H1 (cell line): ENCODE data around the gene PDIA6. TPM values are rescaled to one million over a fixed set of nuclear protein-coding genes. Genes with fewer than 3 reads are reported as not detected.

Source experiments
- CTCF ChIA-PET: fragments of 300-600 bp; sonication (Branson Sonifier 250); formaldehyde crosslinking; loops from one replicate; lab custom pipeline; 2021; ENCODE audit not compliant: partially characterized antibody; lab: Charles Lee
- POLR2A ChIA-PET: fragments of 300-600 bp; sonication (Branson Sonifier 250); formaldehyde crosslinking; loops from one replicate; lab custom pipeline; 2021; ENCODE audit warnings: inconsistent platforms; ENCODE audit not compliant: partially characterized antibody; lab: Charles Lee
- DNase-seq, 2 experiments: peaks; one replicate each; pipeline versions ENCODE4 v3.0.0 to v3.0.0-alpha.2; 2010 to 2022; ENCODE audit warnings: low spot score in 2 of 2, low read depth in 1 of 2, mixed read lengths in 1 of 2
- FAIRE-seq: peaks from 2 replicates; lab custom pipeline; 2011; peaks lifted over from hg19 to GRCh38; lab: Jason Lieb, UNC
- H2AFZ ChIP-seq: 2 replicates; pipeline ENCODE4 v1.8.1; 2012; ENCODE audit warnings: low read length, inconsistent platforms
- H2AK5ac ChIP-seq: 2 replicates; pipeline ENCODE4 v1.6.1; 2013; ENCODE audit warnings: low read depth, low read length
- H2BK120ac ChIP-seq: replicated peaks from 2 replicates; pipeline ENCODE3; 2013; ENCODE audit warnings: low read depth, low read length, inconsistent platforms
- H2BK12ac ChIP-seq: 2 replicates; pipeline ENCODE4 v1.6.1; 2013; ENCODE audit warnings: low read depth, low read length
- H2BK15ac ChIP-seq: 2 replicates; pipeline ENCODE4 v1.6.1; 2013; ENCODE audit warnings: low read length
- H2BK20ac ChIP-seq: 2 replicates; pipeline ENCODE4 v1.6.1; 2013; ENCODE audit warnings: low read length
- H2BK5ac ChIP-seq: 2 replicates; pipeline ENCODE4 v1.6.1; 2013; ENCODE audit warnings: low read depth, low read length
- H3K14ac ChIP-seq: 2 replicates; pipeline ENCODE4 v1.6.1; 2013; ENCODE audit warnings: inconsistent platforms; ENCODE audit not compliant: insufficient read length
- H3K18ac ChIP-seq: 2 replicates; pipeline ENCODE4 v1.6.1; 2013; ENCODE audit warnings: low read length; ENCODE audit errors: extremely low read depth
- H3K23ac ChIP-seq: 2 replicates; pipeline ENCODE4 v1.6.1; 2013; ENCODE audit warnings: inconsistent platforms; ENCODE audit not compliant: insufficient read length
- H3K23me2 ChIP-seq: 2 replicates; pipeline ENCODE4 v1.6.1; 2013; ENCODE audit warnings: low read depth, low read length
- H3K27ac ChIP-seq: 2 replicates; pipeline ENCODE4 v1.6.1; 2011; ENCODE audit warnings: low read depth, low read length, inconsistent platforms
- H3K27me3 ChIP-seq, 4 experiments: replicated peaks in 1 of 4; 1 replicate in 1 of 4; 2 replicates in 3 of 4; pipeline versions ENCODE4 v1.6.1 to v1.8.1; 2011 to 2013; ENCODE audit warnings: low read length in 3 of 4, mild to moderate bottlenecking in 3 of 4, inconsistent platforms in 2 of 4, mixed read lengths in 2 of 4, moderate library complexity in 1 of 4; ENCODE audit not compliant: control insufficient read depth in 3 of 4, insufficient read depth in 3 of 4; ENCODE audit errors: extremely low read depth in 1 of 4
- H3K36me3 ChIP-seq, 4 experiments: 2 replicates each; pipeline versions ENCODE4 v1.6.1 to v1.8.1; 2011 to 2013; ENCODE audit warnings: mild to moderate bottlenecking in 4 of 4, low read length in 3 of 4, moderate library complexity in 2 of 4, control low read depth in 1 of 4, inconsistent platforms in 1 of 4; ENCODE audit not compliant: insufficient read depth in 4 of 4, control insufficient read depth in 2 of 4
- H3K4ac ChIP-seq: replicated peaks from 2 replicates; pipeline ENCODE3; 2013; ENCODE audit warnings: low read length, low read depth, mixed read lengths, inconsistent platforms; ENCODE audit not compliant: insufficient read length
- H3K4me1 ChIP-seq, 4 experiments: replicated peaks in 1 of 4; 1 replicate in 1 of 4; 2 replicates in 3 of 4; pipeline versions ENCODE4 v1.6.1 to v1.8.1; 2011 to 2013; ENCODE audit warnings: low read length in 3 of 4, inconsistent platforms in 2 of 4, mixed read lengths in 1 of 4; ENCODE audit not compliant: insufficient read depth in 4 of 4, control insufficient read depth in 3 of 4
- H3K4me2 ChIP-seq, 2 experiments: 2 replicates each; pipeline versions ENCODE4 v1.6.1 to v1.8.1; 2011 to 2013; ENCODE audit warnings: low read depth in 2 of 2, low read length in 2 of 2, control low read depth in 1 of 2, inconsistent platforms in 1 of 2, mild to moderate bottlenecking in 1 of 2; ENCODE audit not compliant: insufficient read depth in 1 of 2
- H3K4me3 ChIP-seq, 4 experiments: fragments of 200-600, 300-600 bp in 1 of 4; sonication (generic), shearing (Covaris generic), sonication (Bioruptor Twin) in 1 of 4; 2 replicates each; pipeline versions ENCODE4 v1.5.1 to v1.8.1; 2011 to 2016; ENCODE audit warnings: low read length in 4 of 4, low read depth in 3 of 4, control low read depth in 2 of 4, inconsistent platforms in 2 of 4, mild to moderate bottlenecking in 2 of 4, mixed read lengths in 1 of 4, moderate library complexity in 1 of 4; ENCODE audit not compliant: insufficient read depth in 2 of 4; ENCODE audit errors: extremely low read depth in 1 of 4
- H3K56ac ChIP-seq: replicated peaks from 2 replicates; pipeline ENCODE3; 2013; ENCODE audit warnings: low read depth, mild to moderate bottlenecking, mixed read lengths, low read length, inconsistent platforms; ENCODE audit not compliant: insufficient read length
- H3K79me1 ChIP-seq: 2 replicates; pipeline ENCODE4 v1.6.1; 2013; ENCODE audit warnings: low read depth, low read length, control low read depth
- H3K79me2 ChIP-seq, 2 experiments: 2 replicates each; pipeline versions ENCODE4 v1.6.1 to v1.8.1; 2012 to 2013; ENCODE audit warnings: low read length in 2 of 2, mild to moderate bottlenecking in 2 of 2, inconsistent platforms in 1 of 2; ENCODE audit not compliant: insufficient read depth in 2 of 2, control insufficient read depth in 1 of 2
- H3K9ac ChIP-seq, 4 experiments: replicated peaks in 1 of 4; 1 replicate in 1 of 4; 2 replicates in 3 of 4; pipeline versions ENCODE4 v1.6.1 to v1.8.1; 2011 to 2013; ENCODE audit warnings: low read depth in 3 of 4, low read length in 3 of 4, control low read depth in 2 of 4, mild to moderate bottlenecking in 2 of 4, moderate library complexity in 2 of 4, inconsistent platforms in 1 of 4; ENCODE audit errors: extremely low read depth in 1 of 4
- H3K9me3 ChIP-seq, 2 experiments: 2 replicates each; pipeline versions ENCODE4 v1.6.1 to v1.8.1; 2012 to 2013; ENCODE audit warnings: mild to moderate bottlenecking in 2 of 2, moderate library complexity in 2 of 2, control low read depth in 1 of 2, inconsistent platforms in 1 of 2, low read depth in 1 of 2, low read length in 1 of 2, mixed read lengths in 1 of 2; ENCODE audit not compliant: insufficient read depth in 2 of 2
- H4K20me1 ChIP-seq, 2 experiments: replicated peaks in 1 of 2; 2 replicates each; pipeline versions ENCODE3 to v1.8.1; 2011 to 2013; ENCODE audit warnings: inconsistent platforms in 2 of 2, low read length in 2 of 2, mild to moderate bottlenecking in 1 of 2; ENCODE audit not compliant: insufficient read depth in 2 of 2, control insufficient read depth in 1 of 2
- H4K5ac ChIP-seq: 2 replicates; pipeline ENCODE4 v1.6.1; 2013; ENCODE audit warnings: low read length, low read depth, mixed read lengths, inconsistent platforms; ENCODE audit not compliant: insufficient read length
- H4K8ac ChIP-seq: 2 replicates; pipeline ENCODE4 v1.8.0; 2013; ENCODE audit warnings: mild to moderate bottlenecking, moderate library complexity, low read length, inconsistent platforms; ENCODE audit not compliant: insufficient read depth; ENCODE audit errors: extremely low read depth
- H4K91ac ChIP-seq: replicated peaks from 2 replicates; pipeline ENCODE3; 2013; ENCODE audit warnings: low read length, mixed read lengths, inconsistent platforms; ENCODE audit not compliant: insufficient read length
- CBX8 ChIP-seq: fragments of 300-800, 300-1000 bp; sonication (generic); IDR thresholded peaks from 2 replicates; pipeline ENCODE4 v1.7.1; 2016; ENCODE audit warnings: low read depth, low read length, borderline replicate concordance
- CTBP2 ChIP-seq: IDR thresholded peaks from 2 replicates; pipeline ENCODE4 v1.7.0; 2011; ENCODE audit warnings: borderline replicate concordance, mild to moderate bottlenecking, moderate library complexity, mixed read lengths, low read length; ENCODE audit not compliant: insufficient read depth, insufficient read length
- FOSL1 ChIP-seq: IDR thresholded peaks from 2 replicates; pipeline ENCODE4 v1.6.1; 2011; ENCODE audit warnings: mild to moderate bottlenecking, low read depth, low read length, moderate library complexity; ENCODE audit not compliant: insufficient read depth
- HDAC6 ChIP-seq: IDR thresholded peaks from one replicate; pipeline ENCODE4 v1.7.1; 2012; ENCODE audit warnings: low read depth, mild to moderate bottlenecking, inconsistent platforms, low read length, moderate library complexity
- JUN ChIP-seq: IDR thresholded peaks from 2 replicates; pipeline ENCODE4 v1.6.1; 2011; ENCODE audit warnings: low read depth, mild to moderate bottlenecking, improper control_type of control experiment, low read length
- TCF12 ChIP-seq: IDR thresholded peaks from 2 replicates; pipeline ENCODE4 v1.6.1; 2011; ENCODE audit warnings: low read depth, mild to moderate bottlenecking, low read length
- WGBS, 2 experiments: shearing (Covaris generic) in 1 of 2; methylation state at CpG; one replicate each; pipeline versions ENCODE4 v1.1.6 to v1.1.7; 2013 to 2015; ENCODE audit warnings: low lambda C conversion rate in 2 of 2, mixed read lengths in 2 of 2, inconsistent platforms in 1 of 2, low coverage in 1 of 2, missing lambda C conversion rate in 1 of 2; ENCODE audit not compliant: insufficient replicate concordance in 2 of 2, insufficient coverage in 1 of 2, insufficient read length in 1 of 2; ENCODE audit errors: extremely low coverage in 1 of 2, missing lambda C conversion rate in 1 of 2; 5-methylcytosine and 5-hydroxymethylcytosine counted together
- polyA plus RNA-seq, 7 experiments: library from polyadenylated mRNA; depleted of rRNA in 3 of 7; stranded (reverse) in 5 of 7; unstranded in 2 of 7; fragments of >200 nt in 5 of 7; fragments of 200-250 nt in 2 of 7; gene quantifications; 1 replicate in 5 of 7; 2 replicates in 1 of 7; 4 replicates in 1 of 7; pipeline versions ENCODE4 v1.2.1 to v1.2.3, GENCODE V29; 2011 to 2013; ENCODE audit warnings: missing spikeins in 2 of 7, mixed read lengths in 2 of 7
- total RNA-seq: library from RNA; stranded (reverse); fragmentation: NEBNext Ultra II Directional; extraction: Animal tissue kit (Norgen Biotek cat#: 25700); gene quantifications from 2 replicates; pipeline ENCODE4 v1.2.1, GENCODE V29; 2021

Gene PDIA6
- total and polyA plus RNA-seq, 2 of the 8 experiments (the other 6 are each of a cell fraction or from before 2014, with no cell fraction given), result 181 to 384 TPM

DNA sequence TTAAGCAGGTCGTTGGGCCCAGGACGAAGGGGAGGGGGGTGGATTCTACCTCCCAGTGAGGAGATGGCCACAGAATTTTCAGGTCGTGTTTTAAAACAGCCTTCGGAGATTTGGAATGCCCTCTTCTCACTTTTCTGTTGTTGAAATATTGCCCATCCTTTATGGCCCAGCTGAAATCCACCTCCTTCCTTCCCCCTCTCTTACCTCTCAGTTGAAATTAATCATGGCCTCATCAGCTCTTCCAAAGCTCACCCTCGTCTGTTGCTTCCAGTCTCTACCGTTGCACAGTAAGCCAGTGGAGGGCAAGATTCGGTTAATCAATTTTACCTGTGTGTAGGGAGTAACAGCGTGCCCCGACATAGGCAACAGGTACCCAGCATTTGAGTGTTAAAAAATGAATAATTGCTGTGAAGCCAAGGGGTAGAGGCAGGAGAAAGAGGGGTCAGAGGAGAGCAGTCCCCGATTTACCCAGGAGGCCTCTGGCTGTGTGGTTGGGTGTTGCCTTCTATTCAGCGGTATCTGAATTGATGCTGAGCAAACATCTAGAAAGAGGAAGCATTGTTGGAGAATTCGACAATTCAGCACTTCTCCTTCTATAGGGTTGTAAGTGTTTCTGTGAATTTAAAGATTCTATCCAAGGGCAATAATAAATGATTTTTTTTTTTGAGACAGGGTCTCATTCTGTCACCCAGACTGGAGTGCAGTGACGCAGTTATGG, 8.6 kb upstream of the PDIA6 start:
- no peaks in the 10 kb centered on the region for H3K36me3 ChIP-seq
- no peaks in the 10 kb centered on the region for H3K79me2 ChIP-seq
- H3K9ac ChIP-seq, result no peak overlapping the region
- no peak overlapping the region for H3K4me3 ChIP-seq
- no peak for DNase-seq
- no peak overlapping the region for H4K91ac ChIP-seq
- no peak overlapping the region for H2BK12ac ChIP-seq
- H4K5ac ChIP-seq, result no peak overlapping the region
- no peaks in the 10 kb centered on the region; a peak in 1 of 7 replicates for H3K4me1 ChIP-seq
- H2BK15ac ChIP-seq, result no peak overlapping the region
- no peak for FAIRE-seq
- no peak overlapping the region for H3K23ac ChIP-seq
- H3K9me3 ChIP-seq, result no peaks in the 10 kb centered on the region
- POLR2A ChIA-PET, result interaction anchor here (1.3 kb wide), 1 partner anchor 9 kb away, joined by 5 read pairs; the partner anchor contains the start of gene PDIA6
- H3K79me1 ChIP-seq, result no peaks in the 10 kb centered on the region
- H3K14ac ChIP-seq, result no peak overlapping the region
- 91% methylated on average over 13 of the region's 13 CpGs; no CpG with 5 or more reads in 1 of the 2 experiments for WGBS, 2 experiments
- no peak overlapping the region for H2AK5ac ChIP-seq
- no peak overlapping the region for H3K18ac ChIP-seq
- no peak overlapping the region for H2BK120ac ChIP-seq
- no peak overlapping the region for H2AFZ ChIP-seq
- H3K56ac ChIP-seq, result no peak overlapping the region
- no peaks in the 10 kb centered on the region for H4K20me1 ChIP-seq
- H3K4ac ChIP-seq, result no peak overlapping the region
- H2BK5ac ChIP-seq, result no peak overlapping the region
- no peaks in the 10 kb centered on the region; the same call in 1 of the 2 replicates for H3K23me2 ChIP-seq
- H2BK20ac ChIP-seq, result no peak overlapping the region
- no peaks in the 10 kb centered on the region for H3K27me3 ChIP-seq
- no peak overlapping the region for H4K8ac ChIP-seq
- CTCF ChIA-PET, result interaction anchor here (0.8 to 9.5 kb wide), 7 partner anchors 11 to 311 kb away, joined by 3 to 112 read pairs (median 5); a partner anchor contains a TSS
- H3K4me2 ChIP-seq, result no peak overlapping the region
- no peak overlapping the region for H3K27ac ChIP-seq
- no peak for TF ChIP-seq CTBP2
- TF ChIP-seq CBX8, result no peak
- no peak for TF ChIP-seq FOSL1
- no peak for TF ChIP-seq TCF12
- no peak for TF ChIP-seq HDAC6
- TF ChIP-seq JUN, result no peak
